Fibroblast of lung (primary cell): ENCODE results near the gene LRRC15.

Experiments used
- EZH2 ChIP-seq: IDR thresholded peaks from 2 replicates; pipeline ENCODE4 v1.5.1; 2012; ENCODE audit warnings: low read length, control low read depth, mild to moderate bottlenecking; ENCODE audit errors: missing control alignments
- TF ChIP-seq, protein P1 (sequence below), 2 donors: IDR thresholded peaks in 1 of 2; conservative IDR thresholded peaks in 1 of 2; 1 replicate in 1 of 2; 2 replicates in 1 of 2; pipeline ENCODE4 v1.5.1; 2011 to 2012; ENCODE audit warnings: low read length in 2 of 2, control low read depth in 1 of 2, inconsistent platforms in 1 of 2, low read depth in 1 of 2, mild to moderate bottlenecking in 1 of 2

DNA sequence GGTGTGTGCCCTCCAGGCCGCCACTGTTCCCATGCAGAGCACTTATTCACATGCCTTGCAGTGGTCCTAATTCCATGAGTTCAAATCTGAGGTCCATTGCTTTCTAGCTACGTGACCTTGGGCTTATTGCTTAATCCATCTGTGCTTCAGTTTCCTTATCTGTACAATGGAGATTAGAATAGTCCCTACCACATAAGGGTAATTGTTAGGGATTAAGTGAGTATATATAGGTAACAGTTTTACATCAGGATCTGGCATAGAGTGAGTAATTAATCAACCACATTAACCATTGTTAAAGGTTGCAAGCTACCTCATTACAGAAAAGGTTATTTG lies 26.0 kb downstream of the LRRC15 start:
- no peak for TF ChIP-seq EZH2
- TF ChIP-seq, protein P1, sequence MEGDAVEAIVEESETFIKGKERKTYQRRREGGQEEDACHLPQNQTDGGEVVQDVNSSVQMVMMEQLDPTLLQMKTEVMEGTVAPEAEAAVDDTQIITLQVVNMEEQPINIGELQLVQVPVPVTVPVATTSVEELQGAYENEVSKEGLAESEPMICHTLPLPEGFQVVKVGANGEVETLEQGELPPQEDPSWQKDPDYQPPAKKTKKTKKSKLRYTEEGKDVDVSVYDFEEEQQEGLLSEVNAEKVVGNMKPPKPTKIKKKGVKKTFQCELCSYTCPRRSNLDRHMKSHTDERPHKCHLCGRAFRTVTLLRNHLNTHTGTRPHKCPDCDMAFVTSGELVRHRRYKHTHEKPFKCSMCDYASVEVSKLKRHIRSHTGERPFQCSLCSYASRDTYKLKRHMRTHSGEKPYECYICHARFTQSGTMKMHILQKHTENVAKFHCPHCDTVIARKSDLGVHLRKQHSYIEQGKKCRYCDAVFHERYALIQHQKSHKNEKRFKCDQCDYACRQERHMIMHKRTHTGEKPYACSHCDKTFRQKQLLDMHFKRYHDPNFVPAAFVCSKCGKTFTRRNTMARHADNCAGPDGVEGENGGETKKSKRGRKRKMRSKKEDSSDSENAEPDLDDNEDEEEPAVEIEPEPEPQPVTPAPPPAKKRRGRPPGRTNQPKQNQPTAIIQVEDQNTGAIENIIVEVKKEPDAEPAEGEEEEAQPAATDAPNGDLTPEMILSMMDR (conservative IDR thresholded peaks at IDR 0.05 in 1 of 2, IDR thresholded peaks at IDR 0.05 in 1 of 2; ENCODE audit: low read depth in 1 of 2, low read length in 2 of 2), result no peak
